D721Med (cell line): ENCODE measurements around the gene FBLL1.
"Not testable (repeated sequence)": the region's sequence is repeated elsewhere in the genome, so short reads cannot be mapped to it uniquely, and the experiment has no call there.

ENCODE experiments used
- DNase-seq: peaks from one replicate; pipeline ENCODE4 v3.0.0; 2011; ENCODE audit warnings: low spot score; ENCODE audit not compliant: insufficient read length
- FAIRE-seq: peaks from 2 replicates; lab custom pipeline; 2011; peaks lifted over from hg19 to GRCh38; lab: Jason Lieb, UNC
- TF ChIP-seq, protein P1 (sequence below): IDR thresholded peaks from 2 replicates; pipeline ENCODE4 v1.5.1; 2012; ENCODE audit warnings: mild to moderate bottlenecking, control low read depth; ENCODE audit not compliant: insufficient read depth; ENCODE audit errors: missing control alignments

The FBLL1 gene

DNA sequence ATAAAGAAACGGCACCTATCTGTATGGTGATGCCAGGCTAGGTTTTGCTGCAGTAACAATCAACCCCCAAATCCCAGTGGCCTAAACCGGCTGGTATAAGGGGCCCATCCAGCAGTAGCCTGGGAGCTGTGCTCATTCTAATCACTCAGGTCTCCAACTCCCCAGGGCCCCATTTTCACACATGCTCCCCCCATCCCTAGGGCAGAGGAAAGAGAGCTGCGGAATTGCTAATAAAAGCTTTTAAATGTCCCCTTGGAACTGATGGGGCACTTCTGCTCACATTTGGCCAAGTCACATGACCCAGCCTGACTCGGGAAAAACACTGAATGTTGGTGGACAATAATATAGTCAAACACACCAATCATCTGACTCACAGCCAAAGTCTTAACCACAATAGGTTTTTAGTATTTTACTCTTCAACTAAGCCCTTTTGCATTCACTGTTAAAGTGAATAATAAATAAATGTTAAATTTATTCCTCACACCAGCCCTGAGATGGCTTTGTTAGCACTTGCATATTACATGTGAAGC lies 1.6 kb downstream of the FBLL1 start:
- no peak for FAIRE-seq
- DNase-seq: no peak
- TF ChIP-seq, protein P1, sequence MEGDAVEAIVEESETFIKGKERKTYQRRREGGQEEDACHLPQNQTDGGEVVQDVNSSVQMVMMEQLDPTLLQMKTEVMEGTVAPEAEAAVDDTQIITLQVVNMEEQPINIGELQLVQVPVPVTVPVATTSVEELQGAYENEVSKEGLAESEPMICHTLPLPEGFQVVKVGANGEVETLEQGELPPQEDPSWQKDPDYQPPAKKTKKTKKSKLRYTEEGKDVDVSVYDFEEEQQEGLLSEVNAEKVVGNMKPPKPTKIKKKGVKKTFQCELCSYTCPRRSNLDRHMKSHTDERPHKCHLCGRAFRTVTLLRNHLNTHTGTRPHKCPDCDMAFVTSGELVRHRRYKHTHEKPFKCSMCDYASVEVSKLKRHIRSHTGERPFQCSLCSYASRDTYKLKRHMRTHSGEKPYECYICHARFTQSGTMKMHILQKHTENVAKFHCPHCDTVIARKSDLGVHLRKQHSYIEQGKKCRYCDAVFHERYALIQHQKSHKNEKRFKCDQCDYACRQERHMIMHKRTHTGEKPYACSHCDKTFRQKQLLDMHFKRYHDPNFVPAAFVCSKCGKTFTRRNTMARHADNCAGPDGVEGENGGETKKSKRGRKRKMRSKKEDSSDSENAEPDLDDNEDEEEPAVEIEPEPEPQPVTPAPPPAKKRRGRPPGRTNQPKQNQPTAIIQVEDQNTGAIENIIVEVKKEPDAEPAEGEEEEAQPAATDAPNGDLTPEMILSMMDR: no peak

DNA sequence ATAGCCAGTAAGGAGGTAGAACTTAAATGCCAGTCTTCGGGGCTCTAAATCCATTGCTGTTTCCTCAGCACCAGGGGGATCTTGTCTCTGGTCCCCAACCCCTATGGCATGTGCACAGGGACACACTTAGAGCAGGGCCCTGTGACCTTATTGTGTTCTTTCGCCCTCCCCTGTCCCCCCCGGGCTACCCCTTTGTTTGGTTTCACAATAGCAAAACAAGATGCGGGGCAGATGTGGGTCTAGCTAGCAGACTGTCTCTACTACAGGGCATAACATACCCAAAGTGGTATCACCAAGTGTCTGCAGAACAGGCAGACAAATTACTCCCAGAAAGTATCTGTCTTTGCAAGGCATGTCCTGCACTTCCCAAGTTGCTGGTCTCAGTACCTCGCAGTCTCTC lies 2.1 kb downstream of the FBLL1 start:
- TF ChIP-seq, protein P1: no peak
- DNase-seq (no peak), FAIRE-seq (no peak)

DNA sequence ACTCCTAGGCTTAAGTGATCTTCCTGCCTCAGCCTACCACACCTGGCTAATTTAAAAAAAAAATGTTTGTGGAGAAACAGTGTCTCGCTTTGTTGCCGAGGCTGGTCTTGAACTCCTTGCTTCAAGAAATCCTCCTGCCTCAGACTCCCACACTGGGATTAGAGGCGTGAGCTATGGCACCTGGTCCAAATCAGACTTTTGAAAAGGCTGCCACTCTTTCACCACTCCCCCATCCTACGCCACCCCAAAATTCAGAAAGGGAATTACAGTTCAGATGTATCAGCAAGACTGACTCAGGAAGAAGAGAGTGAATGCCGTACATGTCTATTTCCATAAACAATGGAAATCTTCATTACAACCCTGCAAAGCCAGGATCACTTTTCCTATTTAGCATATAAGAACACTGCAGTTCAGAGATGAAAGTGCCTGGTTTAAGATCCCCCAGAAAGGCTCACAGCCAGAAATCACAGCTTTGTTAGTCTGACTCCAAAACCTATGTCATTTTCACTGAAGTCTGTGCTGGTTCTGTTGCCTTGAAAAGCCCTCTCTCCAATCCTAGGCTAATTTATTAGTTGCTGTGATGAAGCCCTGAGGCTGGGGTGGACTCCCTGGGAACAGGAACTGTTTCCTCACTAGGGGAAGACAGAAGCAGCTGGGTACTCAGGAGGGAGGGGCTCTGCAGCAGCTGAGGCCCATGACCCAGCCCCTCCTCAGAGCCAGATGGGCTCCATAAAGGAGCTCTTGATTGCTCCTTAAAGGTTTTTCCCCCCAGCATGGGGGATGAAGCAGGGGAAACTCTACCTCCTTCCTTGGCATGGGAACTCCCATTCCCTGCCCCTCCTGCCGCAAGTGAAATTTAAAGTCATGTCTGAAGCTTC lies 3.1 kb downstream of the FBLL1 start:
- TF ChIP-seq, protein P1: no peak
- DNase-seq (no peak), FAIRE-seq (no peak)

DNA sequence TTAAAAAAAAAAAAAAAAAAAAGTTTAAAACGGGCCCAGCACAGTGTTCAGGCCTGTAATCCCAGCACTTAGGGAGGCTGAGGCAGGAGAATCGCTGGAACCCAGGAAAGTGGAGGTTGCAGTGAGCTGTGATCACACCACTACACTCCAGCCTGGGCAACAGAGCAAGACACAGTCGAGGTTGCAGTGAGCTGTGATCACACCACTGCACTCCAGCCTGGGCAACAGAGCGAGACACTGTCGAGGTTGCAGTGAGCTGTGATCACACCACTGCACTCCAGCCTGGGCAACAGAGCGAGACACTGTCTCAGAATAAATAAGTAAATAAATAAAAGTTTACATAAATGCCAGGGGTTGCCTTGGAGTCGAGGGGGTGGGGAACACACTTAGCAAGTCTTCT lies 5.2 kb downstream of the FBLL1 start:
- DNase-seq, FAIRE-seq: not testable (repeated sequence)

DNA sequence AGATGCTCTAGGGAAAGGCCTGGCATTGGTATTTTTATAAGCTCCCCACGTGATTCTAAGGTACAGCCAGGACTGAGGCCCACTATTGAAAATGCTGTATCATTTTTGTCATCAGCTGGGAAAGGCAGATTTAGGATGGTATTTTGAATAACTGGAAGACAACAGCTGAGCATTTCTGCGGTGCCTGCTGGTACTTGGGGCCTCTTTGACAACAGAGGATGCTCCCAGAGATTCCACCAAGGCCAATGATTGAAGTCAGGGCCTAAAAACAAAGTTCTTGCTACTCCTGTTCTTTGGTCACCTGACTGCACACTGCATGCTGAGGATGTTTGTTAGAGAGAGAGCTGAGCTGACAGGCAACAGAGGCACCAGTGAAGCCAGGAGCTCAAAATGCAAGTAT lies 8.1 kb downstream of the FBLL1 start:
- FAIRE-seq (no peak), DNase-seq (no peak)
- TF ChIP-seq, protein P1: no peak

DNA sequence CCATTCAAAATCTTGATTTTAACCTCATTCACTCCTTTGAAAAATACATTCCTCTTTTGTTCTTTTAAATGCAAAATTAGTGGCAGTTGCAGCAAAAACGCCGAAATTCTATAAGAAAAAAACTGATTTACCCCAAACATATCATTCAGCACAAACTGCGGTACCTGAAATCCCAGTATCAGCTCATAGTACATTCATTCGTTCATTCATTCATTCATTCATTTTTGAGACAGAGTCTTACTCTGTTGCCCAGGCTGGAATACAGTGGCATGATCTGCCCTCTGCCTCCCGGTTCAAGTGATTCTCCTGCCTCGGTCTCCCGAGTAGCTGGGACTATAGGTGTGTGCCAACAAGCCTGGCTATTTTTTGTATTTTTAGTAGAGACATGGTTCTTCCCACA lies 20.4 kb downstream of the FBLL1 start:
- FAIRE-seq: no peak
- no peak for DNase-seq
- TF ChIP-seq, protein P1: no peak

DNA sequence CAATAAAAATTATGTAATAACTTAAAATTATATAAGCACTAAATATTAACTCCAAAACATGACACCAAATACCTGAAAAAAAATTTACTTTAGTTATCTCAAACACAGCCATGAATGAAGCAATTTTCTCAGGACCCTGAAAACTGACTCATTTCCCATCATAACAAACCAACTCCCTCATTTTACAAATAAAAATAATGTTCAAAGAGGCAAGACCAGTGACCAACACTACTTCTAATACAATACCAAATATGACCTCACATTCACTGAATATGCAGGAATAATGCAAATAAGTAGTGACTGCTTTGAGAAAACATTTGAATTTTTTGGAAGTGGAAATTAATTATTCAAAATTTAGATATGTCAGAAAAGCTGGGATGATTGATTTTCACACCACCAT lies 21.6 kb downstream of the FBLL1 start:
- TF ChIP-seq, protein P1: no peak
- no peak for DNase-seq
- FAIRE-seq: no peak
